HG02973 (cell line): ENCODE results near the gene VPS26C.

ENCODE experiments used
- ATAC-seq: cut with Tn5 transposase; IDR thresholded peaks from one replicate; pipeline ENCODE4 v1.9.1; 2021; ENCODE audit warnings: moderate library complexity; ENCODE audit not compliant: unreplicated experiment

The VPS26C gene

DNA sequence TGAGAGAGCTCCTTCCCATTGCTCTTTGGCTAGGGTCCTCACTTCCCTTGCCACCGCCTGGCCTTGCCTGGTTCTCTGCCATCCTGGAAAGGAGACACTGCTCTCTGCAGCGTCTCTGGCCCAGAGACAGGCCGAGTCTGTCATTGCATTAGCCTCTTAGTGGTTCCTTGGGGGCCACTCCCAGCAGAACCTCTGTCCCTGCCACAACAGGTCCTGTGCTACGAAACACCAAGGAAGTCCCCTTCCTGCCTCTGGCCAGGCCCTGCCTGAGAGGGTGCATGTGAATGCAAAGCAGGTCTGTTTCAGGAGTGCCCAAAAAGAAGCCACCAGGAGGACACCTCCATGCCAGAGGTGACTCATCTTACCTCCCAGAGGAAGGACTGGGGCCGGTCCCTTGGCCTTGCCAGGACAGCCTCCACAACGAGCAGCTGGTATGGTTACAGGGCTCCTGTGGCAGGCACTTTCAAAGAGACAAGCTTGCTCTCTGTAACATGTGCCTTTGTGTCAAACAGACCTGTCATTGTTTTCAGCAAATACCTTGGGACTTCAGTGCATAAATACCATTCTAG lies 59.6 kb downstream of the VPS26C start:
- peak; percentile 37 for ATAC-seq

DNA sequence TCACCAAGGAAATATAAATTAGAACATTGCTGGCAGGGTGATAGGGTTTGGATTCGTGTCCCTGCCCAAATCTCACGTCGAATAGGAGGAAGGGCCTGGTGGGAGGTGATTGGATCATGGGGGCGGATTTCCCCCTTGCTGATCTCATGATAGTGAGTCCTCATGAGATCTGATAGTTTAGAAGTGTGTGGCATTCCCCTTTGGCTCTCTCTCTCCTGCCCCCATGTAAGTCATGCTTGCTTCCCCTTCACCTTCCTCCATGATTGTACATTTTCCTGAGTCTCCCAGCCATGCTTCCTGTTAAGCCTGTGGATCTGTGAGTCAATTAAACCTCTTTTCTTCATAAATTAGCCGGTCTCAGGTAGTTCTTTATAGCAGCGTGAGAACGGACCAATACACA lies 60.6 kb downstream of the VPS26C start:
- ATAC-seq = no peak

DNA sequence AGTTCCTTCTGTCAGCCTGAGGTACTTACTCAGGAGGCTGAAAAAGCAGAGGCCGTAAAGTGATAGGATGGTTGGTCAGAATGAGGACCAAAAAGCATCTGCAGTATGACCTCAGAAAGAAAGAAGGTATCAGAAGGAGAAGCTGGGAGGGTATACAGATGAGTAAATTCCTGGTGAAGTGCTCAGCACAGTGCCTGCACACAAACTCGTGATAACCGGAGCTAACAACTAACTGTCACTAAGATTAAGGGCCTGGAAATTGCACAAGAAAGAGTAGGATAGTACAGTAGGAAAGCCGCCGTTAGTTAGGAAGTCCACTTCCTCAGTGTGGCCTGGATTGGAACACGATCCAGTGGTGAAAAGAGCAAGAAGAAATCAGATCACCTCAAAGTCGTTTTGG lies 62.6 kb downstream of the VPS26C start:
- ATAC-seq = no peak

DNA sequence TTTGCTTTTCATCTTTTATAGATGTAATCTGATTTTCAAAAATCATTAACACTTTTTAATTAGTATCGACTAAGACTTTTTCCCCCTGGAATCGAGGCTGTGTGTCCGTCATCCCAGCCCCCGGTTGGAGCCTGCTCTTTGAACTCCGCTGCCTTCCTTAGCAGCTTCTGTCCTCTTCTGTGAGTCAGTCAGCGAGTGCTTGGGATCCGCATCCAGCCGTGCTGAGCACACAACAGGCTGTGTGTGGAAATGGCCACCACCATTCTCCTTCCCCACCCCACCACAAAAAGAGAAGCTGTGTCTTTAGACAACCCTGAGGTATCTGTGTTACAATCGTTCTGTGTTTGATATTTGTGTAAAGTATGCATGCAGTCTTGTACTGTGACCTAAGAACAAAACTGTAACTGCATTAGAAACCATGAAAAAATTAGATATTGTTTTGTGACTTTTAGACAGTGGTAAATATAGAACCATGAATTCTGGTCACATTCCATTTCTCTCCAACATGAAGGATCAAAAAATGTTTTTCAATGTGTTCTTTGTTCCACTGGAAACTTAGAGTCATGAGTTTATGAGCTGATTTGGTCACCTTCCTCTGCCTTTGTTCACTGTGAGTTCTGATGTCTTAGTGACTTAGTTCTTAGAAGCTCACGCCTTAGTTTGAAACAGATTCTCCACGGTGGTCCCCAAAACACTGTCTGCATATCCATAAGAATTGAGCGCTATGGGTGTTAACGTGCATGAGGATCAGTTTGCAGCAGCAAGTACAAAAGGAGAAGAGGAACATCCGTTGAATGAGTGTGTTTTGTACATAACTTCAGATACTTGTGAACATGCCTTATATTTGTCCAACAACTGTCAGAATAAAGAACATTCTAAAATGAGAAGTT lies 64.7 kb downstream of the VPS26C start:
- no peak for ATAC-seq

DNA sequence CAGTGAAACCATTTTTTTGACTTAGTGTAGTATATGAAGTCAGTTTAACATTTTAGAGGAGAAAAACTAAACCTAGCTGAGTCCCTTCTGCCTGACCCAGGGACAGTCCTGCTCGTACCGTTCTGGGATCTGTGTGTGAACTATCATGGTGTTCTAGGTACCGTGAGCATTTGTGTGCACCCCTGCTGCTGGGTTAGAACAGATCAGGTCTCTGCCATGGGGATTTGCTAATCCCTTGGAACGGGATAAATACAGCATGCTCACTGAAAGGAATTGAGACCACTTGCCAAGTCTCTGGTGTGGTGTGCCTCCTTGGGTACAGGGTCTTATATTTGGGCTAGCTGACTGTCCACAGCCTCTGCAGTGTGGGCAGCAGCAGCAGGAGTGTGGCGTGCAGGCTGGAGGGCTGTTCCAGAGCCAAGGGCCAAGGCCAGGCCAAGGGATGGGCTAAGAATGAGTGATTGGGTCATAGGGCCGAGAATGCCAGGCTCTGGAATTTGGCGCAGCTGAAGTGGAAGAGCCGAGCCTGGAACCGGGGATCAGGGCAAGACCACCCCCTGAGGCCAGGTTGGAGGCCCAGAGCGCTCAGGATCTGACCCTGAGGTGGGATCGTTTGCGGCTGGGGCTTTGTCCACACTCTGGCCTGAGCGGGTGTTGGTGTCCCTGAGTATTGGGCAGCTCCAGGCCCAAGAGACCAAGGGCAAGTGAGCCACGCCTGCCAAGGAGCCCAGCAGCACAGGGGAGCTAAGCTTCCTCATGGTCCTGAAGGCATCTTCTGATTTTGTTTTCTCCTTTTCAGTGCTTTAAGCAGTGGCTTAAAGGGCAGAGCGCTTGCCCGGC lies 66.3 kb downstream of the VPS26C start:
- ATAC-seq = no peak

DNA sequence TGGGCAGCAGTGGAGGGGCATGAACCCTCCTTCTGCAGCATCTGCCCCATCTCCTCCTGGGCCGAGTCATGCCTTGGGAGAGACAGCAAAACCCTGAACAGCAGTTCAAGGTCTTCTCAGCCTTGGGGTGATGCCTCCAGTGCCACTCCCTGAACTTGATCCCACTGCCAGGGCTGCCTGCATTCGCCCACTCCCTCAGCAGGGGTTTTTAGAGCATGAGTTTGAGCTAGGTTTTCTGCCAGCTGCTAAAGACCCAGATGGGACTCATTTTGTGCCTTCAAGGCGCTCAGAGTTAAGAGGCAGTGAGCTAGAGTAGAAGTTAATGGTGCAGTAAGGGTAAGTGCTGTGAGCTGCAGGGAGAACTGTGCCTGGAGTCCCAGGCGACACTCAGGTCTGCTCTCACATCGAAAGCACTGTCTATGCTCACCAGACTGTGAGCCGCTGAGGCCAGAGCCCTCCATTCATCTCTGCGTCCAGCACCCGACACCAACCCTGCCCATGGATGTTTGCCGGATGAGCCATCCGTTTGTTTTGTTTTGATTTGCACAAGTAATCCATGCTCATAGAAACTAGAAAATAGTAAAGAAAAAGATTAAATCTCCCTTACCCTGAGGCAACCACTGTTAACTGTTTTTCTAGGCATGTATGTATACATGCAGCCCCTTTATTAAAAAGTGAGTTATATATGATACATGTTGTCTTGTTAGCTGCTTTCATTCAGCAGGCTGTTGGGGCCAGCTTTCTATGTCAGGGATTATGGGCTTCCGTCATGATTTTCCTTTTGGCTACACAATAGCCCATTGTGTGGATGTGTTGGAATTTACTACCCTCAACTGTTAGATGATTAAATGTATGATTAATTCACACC lies 67.8 kb downstream of the VPS26C start:
- ATAC-seq = no peak

DNA sequence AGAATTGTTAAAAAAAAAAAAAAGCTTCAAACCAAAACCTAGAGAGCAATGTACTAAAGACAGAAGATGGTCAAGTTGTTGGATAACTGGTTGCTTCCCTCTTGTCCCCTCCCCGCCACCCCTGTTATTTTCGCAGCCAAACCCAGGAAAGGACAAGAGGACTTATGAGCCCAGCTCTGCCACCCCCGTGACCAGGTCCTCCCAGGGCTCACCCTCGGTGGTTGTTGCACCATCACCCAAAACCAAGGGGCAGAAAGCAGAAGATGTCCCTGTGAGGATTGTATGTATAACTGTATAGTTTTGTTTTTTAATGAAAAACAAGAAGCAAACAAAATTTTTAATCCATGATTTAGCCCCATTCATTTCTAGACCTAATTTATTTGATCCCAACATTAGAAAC lies 69.4 kb downstream of the VPS26C start:
- no peak for ATAC-seq

DNA sequence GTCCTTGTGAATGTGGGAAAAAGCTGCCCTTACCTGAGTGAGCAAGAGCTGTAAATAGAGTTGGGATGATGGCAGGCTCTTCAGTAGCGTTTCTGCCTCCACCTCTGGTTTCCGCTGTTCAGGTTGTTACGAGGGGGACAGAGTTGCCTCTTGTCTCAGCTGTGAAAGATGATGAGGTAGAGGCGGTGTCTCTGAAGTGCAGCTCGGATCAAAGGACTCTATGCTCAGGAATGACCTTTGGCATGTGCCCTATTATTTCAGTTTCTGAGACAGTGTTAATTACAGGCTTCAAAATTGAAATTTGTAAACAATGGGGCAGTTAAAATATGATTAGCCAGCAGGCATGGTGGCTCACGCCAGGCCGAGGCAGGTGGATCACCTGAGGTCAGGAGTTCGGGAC lies 70.3 kb downstream of the VPS26C start:
- no peak for ATAC-seq

DNA sequence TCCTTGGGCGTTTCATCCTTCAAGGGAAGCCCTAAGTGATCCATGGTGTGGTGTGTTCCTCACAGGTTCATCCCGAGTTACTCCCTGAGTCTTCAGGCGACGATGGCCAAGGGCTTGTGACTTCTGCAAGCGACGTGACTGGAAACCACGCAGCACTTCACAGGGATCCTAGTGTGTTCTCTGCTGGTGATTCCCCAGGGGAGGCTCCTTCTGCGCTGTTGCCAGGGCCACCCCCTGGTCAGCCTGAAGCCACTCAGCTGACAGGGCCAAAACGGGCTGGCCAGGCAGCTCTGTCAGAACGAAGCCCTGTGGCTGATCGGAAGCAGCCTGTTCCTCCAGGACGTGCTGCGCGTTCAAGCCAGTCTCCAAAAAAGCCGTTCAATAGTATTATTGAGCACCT lies 71.5 kb downstream of the VPS26C start:
- ATAC-seq = no peak

DNA sequence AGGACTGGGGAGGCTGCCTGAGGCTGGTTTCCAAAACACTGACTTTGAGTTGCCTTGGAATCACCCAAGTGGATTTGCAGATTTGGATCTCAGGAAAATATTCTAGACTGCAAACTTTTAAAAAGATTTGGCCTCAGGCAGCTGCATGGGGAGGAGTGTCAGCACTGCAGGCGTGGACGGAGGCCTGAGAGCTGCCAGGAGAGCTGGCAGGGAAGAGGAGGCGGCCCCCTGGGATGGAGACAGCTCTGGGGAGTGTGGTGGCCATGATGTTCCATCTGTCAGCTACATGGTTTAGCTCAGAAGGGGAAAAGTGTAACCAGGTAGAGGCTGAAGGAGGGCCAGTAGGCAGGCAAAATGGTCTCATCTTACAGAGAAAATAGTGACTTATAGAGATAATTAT lies 72.1 kb downstream of the VPS26C start:
- ATAC-seq = no peak

DNA sequence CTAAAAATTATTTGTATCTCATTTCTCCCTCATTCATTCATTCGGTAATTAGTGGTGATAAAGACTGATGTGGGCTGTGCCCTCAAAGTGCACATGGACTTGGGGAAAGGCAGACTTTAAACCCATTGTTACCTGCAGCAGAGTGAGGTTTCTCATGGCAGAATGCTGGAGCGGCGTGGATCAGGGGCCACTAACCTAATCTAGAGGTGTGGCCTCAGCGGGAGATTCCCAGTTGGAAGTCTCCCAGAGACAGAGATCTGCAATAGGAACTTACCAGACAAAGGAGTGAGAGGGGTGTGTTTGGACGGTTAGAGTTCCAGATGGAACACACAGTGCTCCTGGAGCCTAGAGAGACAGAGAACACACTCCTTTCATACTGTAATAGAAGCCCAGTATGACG lies 73.5 kb downstream of the VPS26C start:
- no peak for ATAC-seq

DNA sequence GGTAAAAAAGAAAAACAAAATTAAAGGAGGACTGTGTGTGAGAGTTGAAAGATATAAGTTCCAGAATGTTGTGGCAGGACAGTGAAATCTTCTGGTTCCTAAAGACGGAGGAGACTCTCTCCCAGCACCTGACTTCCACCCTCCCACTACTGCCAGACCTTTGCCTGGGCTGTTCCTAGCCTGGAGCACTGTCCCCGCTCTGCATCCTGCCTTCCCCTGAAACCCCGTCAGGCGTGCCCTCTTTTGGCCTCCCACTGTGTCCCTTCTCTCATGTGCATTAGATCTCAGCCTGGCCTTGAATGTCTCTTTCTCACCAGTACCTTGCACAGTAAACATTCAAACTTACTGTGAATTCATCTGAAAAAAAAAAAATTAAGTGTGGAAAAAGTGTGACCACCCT lies 74.1 kb downstream of the VPS26C start:
- no peak for ATAC-seq

DNA sequence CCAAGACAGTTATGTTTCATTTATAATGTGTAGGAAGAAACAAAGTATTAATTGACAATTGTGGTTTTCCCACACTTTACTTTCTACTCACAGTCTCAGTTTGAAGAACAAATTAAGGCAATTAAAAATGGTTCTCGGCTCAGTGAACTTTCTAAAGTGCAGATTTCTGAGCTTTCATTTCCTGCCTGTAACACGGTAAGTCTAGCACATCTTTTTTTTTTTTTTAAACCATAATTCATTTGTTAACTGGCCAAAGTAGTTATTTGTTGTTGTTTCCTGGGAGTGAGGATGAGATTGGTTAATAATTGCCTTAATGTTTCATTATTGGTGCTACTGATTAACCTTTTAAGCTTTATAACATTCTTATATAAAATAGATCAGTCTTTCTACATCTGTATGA lies 75.1 kb downstream of the VPS26C start:
- ATAC-seq = no peak

DNA sequence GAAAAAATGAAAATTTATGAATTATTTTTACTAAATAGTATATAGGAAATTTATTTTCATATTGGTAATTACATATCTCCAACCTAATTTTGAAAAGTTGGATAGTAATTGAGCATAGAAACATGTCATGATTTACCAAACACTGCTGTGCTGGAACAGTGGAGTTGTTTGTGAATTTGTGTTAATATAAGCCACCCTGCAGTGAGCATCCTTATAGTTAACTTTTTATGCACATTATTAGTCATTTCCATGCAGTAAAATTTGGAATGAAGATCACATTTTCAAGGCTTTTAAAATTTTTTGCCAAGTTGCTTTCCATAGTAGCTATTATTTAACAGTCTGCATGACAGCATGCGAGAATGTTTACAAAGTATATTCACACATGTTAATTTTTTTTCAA lies 78.3 kb downstream of the VPS26C start:
- ATAC-seq = no peak

DNA sequence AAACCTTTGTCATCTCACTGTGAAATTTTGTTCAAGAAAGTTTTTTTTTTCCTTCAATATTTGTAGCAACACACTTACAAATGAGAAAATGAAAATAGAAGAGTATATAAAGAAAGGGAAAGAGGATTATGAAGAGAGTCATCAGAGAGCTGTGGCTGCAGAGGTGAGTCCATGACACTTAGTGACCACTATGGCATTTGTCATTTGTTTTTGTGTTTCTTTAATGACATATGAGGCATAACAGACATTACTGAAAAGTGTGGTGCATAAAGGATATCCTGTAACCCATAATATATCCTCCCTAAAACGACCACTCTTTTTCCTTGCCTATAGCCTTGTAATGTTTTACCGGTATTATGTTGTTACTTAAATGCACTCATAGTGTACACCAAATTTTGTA lies 80.2 kb downstream of the VPS26C start:
- ATAC-seq = no peak

DNA sequence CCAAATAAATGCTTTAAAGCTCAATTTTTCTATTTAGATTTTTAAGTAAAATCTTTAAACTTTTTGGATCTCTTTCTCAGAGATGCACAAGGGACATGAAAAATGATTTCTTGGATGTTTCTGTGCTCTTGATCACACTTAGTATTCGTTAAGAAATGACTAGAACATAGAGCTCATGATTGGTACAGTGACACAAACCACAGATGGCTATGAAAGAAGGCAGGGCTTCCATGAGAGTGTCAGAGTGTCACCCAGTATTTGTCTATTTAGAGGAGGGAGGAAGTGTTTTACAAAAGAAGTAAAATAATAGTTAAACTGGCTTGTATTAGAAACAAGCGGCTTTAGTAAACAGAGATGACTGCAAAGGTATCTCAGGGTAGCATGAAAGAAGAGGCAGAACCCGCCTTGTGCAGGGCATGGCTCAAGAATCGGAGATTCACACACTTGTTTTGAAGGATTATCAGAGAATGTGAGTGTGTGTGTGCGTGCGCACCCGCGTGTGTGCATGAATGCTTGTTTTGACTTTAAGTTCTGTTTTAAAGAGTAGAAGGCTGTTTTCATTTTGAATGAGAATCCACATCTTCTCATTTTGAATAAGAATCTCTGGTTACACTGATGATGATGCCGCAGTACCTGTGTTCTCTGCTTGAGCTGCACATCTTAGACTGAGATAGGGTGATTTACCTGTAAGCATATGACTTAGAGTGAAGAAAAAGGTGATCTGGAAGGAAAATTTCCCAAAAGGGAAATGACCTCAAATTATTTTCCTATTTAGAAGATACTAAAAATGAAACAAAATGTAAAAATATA lies 82.1 kb downstream of the VPS26C start:
- ATAC-seq = no peak

DNA sequence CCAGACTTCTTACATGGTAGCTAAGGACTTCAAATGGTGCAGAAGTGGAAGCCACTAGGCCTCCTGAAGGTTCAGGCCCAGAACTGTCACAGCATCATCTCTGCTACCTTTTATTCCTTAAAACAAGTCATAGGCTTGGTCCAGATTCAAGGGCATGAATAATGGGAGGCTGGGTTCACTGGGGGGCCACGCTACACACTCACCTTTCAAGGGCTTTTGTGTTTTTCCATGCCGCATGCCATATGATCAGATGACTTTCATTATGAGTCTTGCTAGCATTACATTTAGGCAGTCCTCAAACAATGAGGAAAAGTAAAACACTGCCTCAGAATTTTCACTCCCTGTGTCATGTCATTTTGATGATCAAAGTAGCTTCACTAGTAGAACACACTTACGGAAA lies 83.4 kb downstream of the VPS26C start:
- ATAC-seq = no peak

DNA sequence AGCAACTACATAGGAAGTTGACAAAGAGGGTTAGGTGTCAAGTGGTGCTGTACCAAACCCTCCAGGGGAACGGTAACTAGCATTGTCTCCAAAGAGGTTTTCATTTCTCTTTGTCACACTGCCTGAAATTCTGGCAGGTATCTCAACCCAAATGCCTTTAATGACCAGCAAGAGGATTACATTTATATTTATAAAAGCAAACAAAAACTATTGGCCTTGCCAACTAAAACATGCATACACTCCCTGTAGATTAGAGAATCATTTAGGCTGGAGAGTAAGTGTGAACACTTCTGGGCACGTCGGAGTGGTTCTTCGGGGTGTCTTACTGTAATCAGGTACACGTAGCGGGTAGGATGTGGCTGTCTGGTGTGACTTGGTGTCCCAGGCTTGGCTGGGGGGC lies 84.9 kb downstream of the VPS26C start:
- ATAC-seq = no peak

DNA sequence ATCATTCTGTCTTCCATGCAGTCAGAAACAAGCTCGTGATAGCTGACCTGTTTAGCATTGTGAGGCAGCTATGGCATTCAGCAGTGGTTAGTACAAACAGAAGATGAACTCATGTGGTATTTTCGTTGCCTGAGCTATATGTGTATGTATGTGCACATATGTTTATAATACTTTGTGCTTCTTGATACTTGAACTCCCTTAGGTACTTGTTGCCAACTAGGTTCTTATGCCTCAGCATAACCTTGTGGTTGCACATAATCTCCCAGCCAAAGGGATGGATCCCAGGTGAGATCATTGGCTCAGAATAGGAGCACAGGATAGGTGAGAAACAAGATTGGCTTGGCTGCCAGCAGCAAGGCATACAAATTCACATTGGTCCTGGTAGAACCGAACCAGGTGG lies 86.1 kb downstream of the VPS26C start:
- ATAC-seq = no peak

DNA sequence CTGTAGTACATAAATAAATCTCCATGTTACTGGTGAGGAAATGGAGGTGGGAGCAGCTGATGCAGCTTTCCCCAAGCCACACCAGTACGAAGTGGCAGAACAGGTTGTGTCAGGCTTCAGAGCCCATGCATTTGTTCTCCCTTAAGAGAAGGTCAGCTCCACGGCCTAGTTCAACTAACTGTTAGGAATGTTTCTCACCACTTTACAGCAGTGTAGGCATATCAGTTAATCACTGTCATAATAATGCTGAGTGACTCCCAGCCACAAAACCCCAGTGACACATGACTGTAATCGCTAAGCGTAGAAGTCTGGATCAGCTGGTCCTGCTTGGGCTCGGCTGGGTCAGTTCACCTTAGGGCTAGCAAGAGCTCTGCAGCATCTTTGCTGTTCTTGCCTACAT lies 90.4 kb downstream of the VPS26C start:
- no peak for ATAC-seq
